Stimulated activated CD4-positive, alpha-beta T cell treated with anti-CD3 and anti-CD28 coated beads, TNF-alpha, amount 100 ng/mL, for 48 hours (primary cell): Measurements from ENCODE around the gene TRIM4.

ENCODE experiments used
- DNase-seq, 3 donors: peaks; one replicate each; pipeline ENCODE4 v3.0.0-alpha.2; 2020; ENCODE audit warnings: low read depth in 3 of 3

The TRIM4 gene

DNA sequence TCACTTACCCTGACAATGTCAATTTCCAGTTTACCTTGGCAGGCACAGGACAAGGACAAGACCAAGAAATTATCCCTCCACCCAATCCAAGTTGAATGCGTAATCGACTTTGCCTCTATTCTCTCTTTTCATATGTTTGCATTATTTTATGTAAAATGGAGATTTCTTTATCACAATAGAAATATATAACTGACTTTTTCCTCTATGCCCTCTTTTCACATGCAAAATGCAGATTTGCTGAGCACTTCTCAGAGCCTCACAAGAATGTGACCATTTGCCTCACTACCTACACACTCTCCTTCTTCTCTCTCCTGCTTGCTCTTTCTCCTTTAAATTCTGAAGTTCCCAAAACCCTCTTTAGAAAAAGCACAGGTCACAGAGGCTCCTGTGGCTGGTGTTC lies 76.4 kb downstream of the TRIM4 start:
- no peak for DNase-seq
